Fibroblast of lung (primary cell): Measurements from ENCODE around the gene UXS1. TPM values are rescaled to one million over a fixed set of nuclear protein-coding genes. Genes with fewer than 3 reads are reported as not detected.

Source experiments
- DNase-seq, 2 donors: peaks; one replicate each; pipeline versions ENCODE4 v3.0.0 to v3.0.0-alpha.2; 2010; ENCODE audit warnings: low read depth in 2 of 2
- H2AFZ ChIP-seq: 2 replicates; pipeline ENCODE4 v1.5.1; 2012; ENCODE audit warnings: low read length, control low read depth, inconsistent platforms
- H3K27ac ChIP-seq: 2 replicates; pipeline ENCODE4 v1.5.1; 2011; ENCODE audit warnings: low read length, control low read depth; ENCODE audit not compliant: insufficient read depth
- H3K27me3 ChIP-seq: 2 replicates; pipeline ENCODE4 v1.5.1; 2011; ENCODE audit warnings: mild to moderate bottlenecking, low read length; ENCODE audit not compliant: control insufficient read depth, insufficient read depth
- H3K36me3 ChIP-seq: 2 replicates; pipeline ENCODE4 v1.5.1; 2011; ENCODE audit warnings: low read length; ENCODE audit not compliant: control insufficient read depth, insufficient read depth
- H3K4me1 ChIP-seq: 2 replicates; pipeline ENCODE4 v1.5.1; 2011; ENCODE audit warnings: low read length; ENCODE audit not compliant: control insufficient read depth, insufficient read depth; ENCODE audit errors: extremely low read depth
- H3K4me2 ChIP-seq: 2 replicates; pipeline ENCODE4 v1.5.1; 2011; ENCODE audit warnings: low read length, control low read depth; ENCODE audit not compliant: insufficient read depth; ENCODE audit errors: extremely low read depth
- H3K4me3 ChIP-seq, 4 experiments: fragments of 200-600 bp in 1 of 4; sonication (generic) in 1 of 4; replicated peaks in 1 of 4; 2 replicates each; pipeline ENCODE4 v1.5.1; 2011 to 2016; ENCODE audit warnings: low read length in 4 of 4, low read depth in 3 of 4, mild to moderate bottlenecking in 3 of 4, control low read depth in 2 of 4, inconsistent platforms in 1 of 4, mixed read lengths in 1 of 4; ENCODE audit not compliant: insufficient read depth in 1 of 4; ENCODE audit errors: control extremely low read depth in 1 of 4
- H3K79me2 ChIP-seq: 2 replicates; pipeline ENCODE4 v1.5.1; 2012; ENCODE audit warnings: mild to moderate bottlenecking, low read length, inconsistent platforms; ENCODE audit not compliant: control insufficient read depth, insufficient read depth
- H3K9ac ChIP-seq: 2 replicates; pipeline ENCODE4 v1.5.1; 2011; ENCODE audit warnings: mild to moderate bottlenecking, low read length, control low read depth; ENCODE audit not compliant: insufficient read depth
- H3K9me3 ChIP-seq: 2 replicates; pipeline ENCODE4 v1.5.1; 2012; ENCODE audit warnings: low read depth, low read length; ENCODE audit not compliant: control insufficient read depth, insufficient read depth
- H4K20me1 ChIP-seq: 2 replicates; pipeline ENCODE4 v1.5.1; 2011; ENCODE audit warnings: low read length; ENCODE audit not compliant: control insufficient read depth, insufficient read depth; ENCODE audit errors: extremely low read depth
- CTCF ChIP-seq, 2 donors: IDR thresholded peaks in 1 of 2; conservative IDR thresholded peaks in 1 of 2; 1 replicate in 1 of 2; 2 replicates in 1 of 2; pipeline ENCODE4 v1.5.1; 2011 to 2012; ENCODE audit warnings: low read length in 2 of 2, control low read depth in 1 of 2, inconsistent platforms in 1 of 2, low read depth in 1 of 2, mild to moderate bottlenecking in 1 of 2
- EZH2 ChIP-seq: IDR thresholded peaks from 2 replicates; pipeline ENCODE4 v1.5.1; 2012; ENCODE audit warnings: low read length, control low read depth, mild to moderate bottlenecking; ENCODE audit errors: missing control alignments
- polyA plus RNA-seq, 2 donors: library from polyadenylated mRNA; depleted of rRNA in 1 of 2; stranded (reverse) in 1 of 2; unstranded in 1 of 2; fragments of >200 nt; gene quantifications; 2 replicates each; pipeline ENCODE4 v1.2.1, GENCODE V29; 2011 to 2012; ENCODE audit warnings: missing spikeins in 1 of 2
- total RNA-seq: library from RNA; depleted of rRNA; stranded (reverse); fragments of >200 nt; gene quantifications from 2 replicates; pipeline ENCODE4 v1.2.1, GENCODE V29; 2014

UXS1 gene
- total and polyA plus RNA-seq, 2 donors (not counting 1 experiment from before 2014, with no cell fraction given), result 23.1 to 59.8 TPM

GRCh38 chr2:106108351-106108750 lies 85.8 kb downstream of the UXS1 start:
- Histone ChIP-seq H3K27me3 (no peaks in the 10 kb centered on the region), H3K9ac (no peak overlapping the region), H3K9me3 (no peaks in the 10 kb centered on the region), H3K36me3 (no peaks in the 10 kb centered on the region), H3K4me1 (no peaks in the 10 kb centered on the region), H2AFZ (no peak overlapping the region), H4K20me1 (no peaks in the 10 kb centered on the region), H3K4me2 (no peak overlapping the region), H3K79me2 (no peaks in the 10 kb centered on the region), H3K27ac (no peak overlapping the region), H3K4me3 (no peak overlapping the region)
- DNase-seq, result peak; percentile 20 to 54
- peak; percentile 53 to 57 for TF ChIP-seq CTCF (conservative IDR thresholded peaks at IDR 0.05 in 1 of 2, IDR thresholded peaks at IDR 0.05 in 1 of 2; ENCODE audit: low read depth in 1 of 2, low read length in 2 of 2)
- TF ChIP-seq EZH2, result no peak

GRCh38 chr2:106107509-106108131 lies 86.5 kb downstream of the UXS1 start:
- no peak overlapping the region for H3K4me2 ChIP-seq
- H3K36me3 ChIP-seq, result no peaks in the 10 kb centered on the region
- H2AFZ ChIP-seq, result no peak overlapping the region
- no peak overlapping the region for H3K9ac ChIP-seq
- TF ChIP-seq EZH2 (no peak), CTCF (conservative IDR thresholded peaks at IDR 0.05 in 1 of 2, IDR thresholded peaks at IDR 0.05 in 1 of 2; ENCODE audit: low read depth in 1 of 2, low read length in 2 of 2) (no peak)
- no peak overlapping the region for H3K27ac ChIP-seq
- no peaks in the 10 kb centered on the region for H3K27me3 ChIP-seq
- no peak overlapping the region for H3K4me3 ChIP-seq
- DNase-seq, result peak in 1 of 2 donors; percentile 56
- H4K20me1 ChIP-seq, result no peaks in the 10 kb centered on the region
- H3K79me2 ChIP-seq, result no peaks in the 10 kb centered on the region
- H3K4me1 ChIP-seq, result no peaks in the 10 kb centered on the region
- no peaks in the 10 kb centered on the region for H3K9me3 ChIP-seq

- DNase-seq, result no peak
- H3K4me2 ChIP-seq, result no peak overlapping the region
- H3K27me3 ChIP-seq, result no peaks in the 10 kb centered on the region
- no peak overlapping the region for H2AFZ ChIP-seq
- TF ChIP-seq EZH2 (no peak), CTCF (conservative IDR thresholded peaks at IDR 0.05 in 1 of 2, IDR thresholded peaks at IDR 0.05 in 1 of 2; ENCODE audit: low read depth in 1 of 2, low read length in 2 of 2) (no peak)
- no peaks in the 10 kb centered on the region for H4K20me1 ChIP-seq
- no peaks in the 10 kb centered on the region for H3K79me2 ChIP-seq
- H3K4me3 ChIP-seq, result no peak overlapping the region
- no peaks in the 10 kb centered on the region for H3K4me1 ChIP-seq
- H3K9me3 ChIP-seq, result no peaks in the 10 kb centered on the region
- H3K36me3 ChIP-seq, result no peaks in the 10 kb centered on the region
- H3K9ac ChIP-seq, result no peak overlapping the region
- H3K27ac ChIP-seq, result no peak overlapping the region
Observed at GRCh38 chr2:106106622-106107508, 87.2 kb downstream of the UXS1 start.
